Type B pancreatic cell (in vitro differentiated cells): Measurements from ENCODE around the gene OR2T11. TPM values are rescaled to one million over a fixed set of nuclear protein-coding genes. Genes with fewer than 3 reads are reported as not detected.
"Not testable (repeated sequence)": the region's sequence is repeated elsewhere in the genome, so short reads cannot be mapped to it uniquely, and the experiment has no call there.

ENCODE experiments used
- DNase-seq: peaks from one replicate; pipeline ENCODE4 v3.0.0; 2021; ENCODE audit warnings: mixed read lengths; ENCODE audit not compliant: unreplicated experiment; ENCODE audit errors: extremely low spot score
- H3K27ac Mint-ChIP-seq: 2 replicates; pipeline ENCODE4 v1.8.0; 2021; ENCODE audit warnings: mild to moderate bottlenecking, mixed read lengths
- H3K27me3 Mint-ChIP-seq: 2 replicates; pipeline ENCODE4 v1.8.0; 2021; ENCODE audit warnings: mixed read lengths
- H3K36me3 Mint-ChIP-seq: 2 replicates; pipeline ENCODE4 v1.8.0; 2021; ENCODE audit warnings: mixed read lengths
- H3K4me1 Mint-ChIP-seq: one replicate; pipeline ENCODE4 v1.8.0; 2021; ENCODE audit warnings: mixed read lengths; ENCODE audit not compliant: unreplicated experiment
- H3K4me3 Mint-ChIP-seq: 2 replicates; pipeline ENCODE4 v1.8.0; 2021; ENCODE audit warnings: mild to moderate bottlenecking, mixed read lengths
- H3K9me3 Mint-ChIP-seq: 2 replicates; pipeline ENCODE4 v1.8.0; 2021; ENCODE audit warnings: mixed read lengths
- total RNA-seq: library from RNA; stranded (reverse); gene quantifications from 2 replicates; pipeline ENCODE4 v1.2.1, GENCODE V29; 2021; ENCODE audit warnings: low replicate concordance
- TF ChIP-seq, protein P1 (sequence below): fragments of 200-600 bp; sonication (generic); conservative IDR thresholded peaks from 2 replicates; pipeline ENCODE4 v1.5.0; 2021; ENCODE audit warnings: antibody characterized with exemption, mild to moderate bottlenecking

The OR2T11 gene
- total RNA-seq, 1 donor from 2014 or later, result not detected

DNA sequence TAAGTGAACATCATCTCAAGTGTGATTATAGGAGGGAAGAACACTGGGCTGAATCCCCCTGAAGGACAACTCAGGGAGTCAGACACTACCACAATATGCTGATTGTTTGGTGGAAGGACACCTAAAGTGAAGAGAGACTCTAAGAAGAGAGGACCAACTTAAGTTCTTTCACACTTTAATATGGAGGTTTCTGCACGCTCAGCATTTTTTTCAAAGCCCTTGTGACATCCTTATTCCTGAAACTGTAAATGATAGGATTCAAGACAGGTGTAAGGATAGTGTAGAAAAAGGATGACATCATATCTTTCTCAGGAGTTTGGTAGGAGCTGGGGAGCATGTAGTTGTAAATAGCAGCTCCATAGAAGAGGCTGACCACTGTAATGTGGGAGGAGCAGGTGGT is 42.2 kb downstream of the OR2T11 start:
- H3K36me3 Mint-ChIP-seq, result no peaks in the 10 kb centered on the region
- TF ChIP-seq, protein P1, sequence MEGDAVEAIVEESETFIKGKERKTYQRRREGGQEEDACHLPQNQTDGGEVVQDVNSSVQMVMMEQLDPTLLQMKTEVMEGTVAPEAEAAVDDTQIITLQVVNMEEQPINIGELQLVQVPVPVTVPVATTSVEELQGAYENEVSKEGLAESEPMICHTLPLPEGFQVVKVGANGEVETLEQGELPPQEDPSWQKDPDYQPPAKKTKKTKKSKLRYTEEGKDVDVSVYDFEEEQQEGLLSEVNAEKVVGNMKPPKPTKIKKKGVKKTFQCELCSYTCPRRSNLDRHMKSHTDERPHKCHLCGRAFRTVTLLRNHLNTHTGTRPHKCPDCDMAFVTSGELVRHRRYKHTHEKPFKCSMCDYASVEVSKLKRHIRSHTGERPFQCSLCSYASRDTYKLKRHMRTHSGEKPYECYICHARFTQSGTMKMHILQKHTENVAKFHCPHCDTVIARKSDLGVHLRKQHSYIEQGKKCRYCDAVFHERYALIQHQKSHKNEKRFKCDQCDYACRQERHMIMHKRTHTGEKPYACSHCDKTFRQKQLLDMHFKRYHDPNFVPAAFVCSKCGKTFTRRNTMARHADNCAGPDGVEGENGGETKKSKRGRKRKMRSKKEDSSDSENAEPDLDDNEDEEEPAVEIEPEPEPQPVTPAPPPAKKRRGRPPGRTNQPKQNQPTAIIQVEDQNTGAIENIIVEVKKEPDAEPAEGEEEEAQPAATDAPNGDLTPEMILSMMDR, result no peak
- DNase-seq, result no peak
- peaks cover 14% of the 10 kb centered on the region for H3K9me3 Mint-ChIP-seq
- no peak overlapping the region for H3K4me3 Mint-ChIP-seq
- no peak overlapping the region for H3K27ac Mint-ChIP-seq
- no peaks in the 10 kb centered on the region for H3K4me1 Mint-ChIP-seq
- H3K27me3 Mint-ChIP-seq, result no peaks in the 10 kb centered on the region

DNA sequence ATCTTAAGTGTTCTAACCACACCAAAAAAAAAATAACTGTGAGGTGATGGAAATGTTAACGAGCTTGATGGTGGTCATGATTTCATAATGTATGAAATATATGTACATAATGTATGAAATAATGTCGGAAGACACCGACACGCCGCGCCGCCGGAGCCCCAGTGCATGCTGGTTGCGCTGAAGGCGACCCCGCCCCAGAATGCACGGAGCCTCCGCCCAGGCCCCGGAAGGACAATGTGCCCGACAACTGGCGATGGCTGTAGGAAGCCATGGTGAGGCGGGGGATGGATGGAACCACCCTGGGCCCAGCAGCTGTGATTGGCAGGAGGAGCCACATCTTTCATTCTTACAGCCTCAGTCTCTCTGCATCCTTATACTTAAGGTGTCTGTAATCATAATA is 44.8 kb downstream of the OR2T11 start:
- TF ChIP-seq, protein P1, result no peak
- DNase-seq, result no peak
- Mint-ChIP-seq H3K27ac (no peak overlapping the region), H3K9me3 (peaks cover 14% of the 10 kb centered on the region), H3K36me3 (no peaks in the 10 kb centered on the region), H3K4me3 (no peak overlapping the region), H3K27me3 (no peaks in the 10 kb centered on the region), H3K4me1 (no peaks in the 10 kb centered on the region)

DNA sequence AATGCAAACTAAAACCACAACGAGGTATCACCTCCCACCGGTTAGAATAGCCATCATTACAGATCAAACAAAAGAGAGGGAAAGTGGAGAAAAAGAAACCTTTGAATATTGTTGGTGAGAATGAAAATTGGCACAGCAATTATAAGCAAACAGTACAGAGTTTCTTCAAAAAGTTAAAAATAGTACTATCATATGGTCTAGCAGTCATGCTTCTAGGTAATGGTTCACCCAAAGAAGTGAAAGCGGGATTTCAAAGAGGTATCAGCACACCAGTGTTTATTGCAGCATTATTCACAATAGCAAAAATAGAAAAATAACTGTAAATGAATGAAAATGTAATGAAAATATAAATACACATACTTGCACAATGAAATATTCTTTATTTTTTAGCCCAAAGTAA is 45.6 kb downstream of the OR2T11 start:
- peaks cover 14% of the 10 kb centered on the region for H3K9me3 Mint-ChIP-seq
- no peak overlapping the region for H3K27ac Mint-ChIP-seq
- no peak overlapping the region for H3K4me3 Mint-ChIP-seq
- TF ChIP-seq, protein P1, result no peak
- H3K36me3 Mint-ChIP-seq, result no peaks in the 10 kb centered on the region
- DNase-seq, result no peak
- no peaks in the 10 kb centered on the region for H3K4me1 Mint-ChIP-seq
- no peaks in the 10 kb centered on the region for H3K27me3 Mint-ChIP-seq

DNA sequence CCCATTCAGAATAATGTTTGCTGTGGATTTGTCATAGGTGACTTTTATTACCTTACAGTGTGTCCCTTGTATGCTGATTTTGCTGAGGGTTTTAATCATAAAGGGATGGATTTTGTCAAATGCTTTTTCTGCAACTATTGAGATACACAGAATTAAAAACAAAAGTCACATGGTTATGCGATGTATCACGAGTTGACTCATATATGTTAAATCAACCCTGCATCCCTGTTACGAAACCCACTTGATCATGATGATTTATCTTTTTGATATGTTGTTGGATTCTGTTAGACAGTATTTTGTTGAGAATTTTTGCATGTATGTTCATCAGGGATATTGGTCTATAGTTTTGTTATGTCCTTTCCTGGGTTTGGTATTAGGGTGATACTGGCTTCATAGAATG is 49.6 kb downstream of the OR2T11 start:
- H3K4me1 Mint-ChIP-seq, result no peaks in the 10 kb centered on the region
- no peaks in the 10 kb centered on the region for H3K36me3 Mint-ChIP-seq
- peaks cover 6% of the 10 kb centered on the region for H3K9me3 Mint-ChIP-seq
- no peak for DNase-seq
- no peaks in the 10 kb centered on the region for H3K27me3 Mint-ChIP-seq
- no peak overlapping the region for H3K27ac Mint-ChIP-seq
- TF ChIP-seq, protein P1, result no peak
- no peak overlapping the region for H3K4me3 Mint-ChIP-seq

DNA sequence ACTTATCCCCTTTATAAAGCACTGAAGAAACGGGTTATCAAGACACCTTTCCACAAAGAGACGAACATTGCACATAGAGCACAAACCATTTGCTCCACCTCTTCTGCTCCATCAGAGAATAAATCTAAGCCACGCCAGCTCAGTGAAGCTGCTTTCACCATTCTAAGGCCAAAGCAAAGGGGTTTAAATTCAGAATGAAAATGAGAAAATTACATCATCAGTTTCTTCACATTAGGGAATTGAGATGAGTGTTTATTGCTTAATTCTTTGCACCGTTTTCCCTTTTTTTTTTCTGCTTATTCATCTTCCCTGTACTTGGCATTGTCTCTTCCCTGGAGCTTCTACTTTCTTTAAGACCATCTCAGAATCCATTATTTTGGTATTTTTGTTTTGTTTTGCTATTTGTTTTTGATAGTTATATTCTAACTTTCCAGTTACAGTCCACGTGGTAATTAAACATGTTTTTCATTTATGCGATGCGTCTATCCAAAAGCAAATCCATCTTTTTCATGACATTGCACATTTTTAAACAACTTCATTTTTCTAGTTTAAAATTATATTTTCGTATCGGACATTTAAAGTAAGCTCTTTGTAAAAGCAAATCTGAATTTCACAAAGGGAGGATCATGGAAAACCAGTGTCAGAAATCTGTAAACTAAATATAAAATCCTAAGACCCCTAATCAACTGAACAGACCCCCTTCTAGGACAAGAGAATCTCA is 58.5 kb downstream of the OR2T11 start:
- Mint-ChIP-seq H3K27me3 (no peaks in the 10 kb centered on the region), H3K4me3 (no peak overlapping the region), H3K4me1 (no peaks in the 10 kb centered on the region), H3K27ac (no peak overlapping the region), H3K36me3 (no peaks in the 10 kb centered on the region), H3K9me3 (peaks cover 6% of the 10 kb centered on the region)
- no peak for DNase-seq
- TF ChIP-seq, protein P1, result no peak

DNA sequence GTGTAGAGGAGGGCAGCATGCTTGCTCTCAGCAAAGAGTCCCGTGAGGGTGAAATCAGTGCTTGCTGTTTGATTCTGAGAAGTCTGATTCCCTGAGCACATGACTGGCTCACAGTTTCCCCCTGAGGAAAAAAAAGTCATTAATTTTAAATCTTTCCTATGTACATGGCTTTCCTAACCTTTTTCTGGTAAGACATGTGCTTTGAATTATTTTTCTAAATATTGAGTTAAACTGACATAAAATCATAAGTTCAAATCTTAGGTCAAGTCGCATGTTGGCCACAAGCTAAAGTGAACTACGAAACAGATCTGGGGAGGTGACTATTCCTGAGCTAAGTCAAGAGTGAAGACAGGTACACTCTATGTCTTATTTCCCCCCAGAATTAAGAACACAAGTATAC is 60.2 kb downstream of the OR2T11 start, which contains the start of gene OR2T34:
OR2T34 (minus strand) TSS at position 101 of the 400 bp plus-strand sequence; CDS start at position 101, 0 bp downstream.
- not testable (repeated sequence) for H3K36me3 Mint-ChIP-seq, H3K9me3 Mint-ChIP-seq, H3K27ac Mint-ChIP-seq, H3K4me1 Mint-ChIP-seq, DNase-seq, H3K27me3 Mint-ChIP-seq, H3K4me3 Mint-ChIP-seq

DNA sequence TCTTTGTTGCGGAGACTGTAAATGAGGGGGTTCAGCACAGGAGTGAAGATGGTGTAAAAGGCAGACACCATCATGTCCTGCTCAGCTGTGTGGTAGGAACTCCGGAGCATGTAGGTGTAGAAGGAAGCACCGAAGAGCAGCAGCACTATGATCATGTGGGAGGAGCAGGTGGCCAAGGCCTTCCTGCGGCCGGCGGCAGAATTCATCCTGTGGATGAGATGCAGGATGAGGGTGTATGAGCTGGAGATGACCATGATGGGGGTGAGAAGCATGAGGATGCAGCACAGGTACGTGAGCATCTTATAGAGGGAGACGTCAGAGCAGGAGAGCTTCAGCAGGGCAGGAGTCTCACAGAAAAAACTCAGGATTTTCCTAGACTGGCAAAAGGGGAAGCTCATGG is 61.0 kb downstream of the OR2T11 start:
- H3K27me3 Mint-ChIP-seq, H3K4me3 Mint-ChIP-seq, H3K27ac Mint-ChIP-seq, H3K9me3 Mint-ChIP-seq, H3K36me3 Mint-ChIP-seq, DNase-seq, H3K4me1 Mint-ChIP-seq: not testable (repeated sequence)
